ENCODE results near the gene MAMDC2. TPM values are rescaled to one million over a fixed set of nuclear protein-coding genes. Genes with fewer than 3 reads are reported as not detected.

Gene MAMDC2
- total RNA-seq, 2 experiments from 2014 or later: not detected

- ChIA-PET POLR2A (no interaction called here), CTCF (interaction anchor here (5.9 kb wide), 1 partner anchor 142 kb away, joined by 106 read pairs; no protein-coding TSS in a partner anchor)
- Mint-ChIP-seq H3K27ac (no peak overlapping the region), H3K9me3 (no peaks in the 10 kb centered on the region), H3K4me1 (ENCODE audit: low read depth) (peaks cover 8% of the 10 kb centered on the region), H3K27me3 (peaks cover 13% of the 10 kb centered on the region), H3K4me3 (no peak overlapping the region), H3K36me3 (ENCODE audit: low read depth) (no peaks in the 10 kb centered on the region)
- intact Hi-C loops (cut with micrococcal nuclease): loop anchor here (5.0 kb wide), 1 partner anchor 487 kb away; no protein-coding TSS in a partner anchor
- DNase-seq: no peak
- TF ChIP-seq, protein P1, sequence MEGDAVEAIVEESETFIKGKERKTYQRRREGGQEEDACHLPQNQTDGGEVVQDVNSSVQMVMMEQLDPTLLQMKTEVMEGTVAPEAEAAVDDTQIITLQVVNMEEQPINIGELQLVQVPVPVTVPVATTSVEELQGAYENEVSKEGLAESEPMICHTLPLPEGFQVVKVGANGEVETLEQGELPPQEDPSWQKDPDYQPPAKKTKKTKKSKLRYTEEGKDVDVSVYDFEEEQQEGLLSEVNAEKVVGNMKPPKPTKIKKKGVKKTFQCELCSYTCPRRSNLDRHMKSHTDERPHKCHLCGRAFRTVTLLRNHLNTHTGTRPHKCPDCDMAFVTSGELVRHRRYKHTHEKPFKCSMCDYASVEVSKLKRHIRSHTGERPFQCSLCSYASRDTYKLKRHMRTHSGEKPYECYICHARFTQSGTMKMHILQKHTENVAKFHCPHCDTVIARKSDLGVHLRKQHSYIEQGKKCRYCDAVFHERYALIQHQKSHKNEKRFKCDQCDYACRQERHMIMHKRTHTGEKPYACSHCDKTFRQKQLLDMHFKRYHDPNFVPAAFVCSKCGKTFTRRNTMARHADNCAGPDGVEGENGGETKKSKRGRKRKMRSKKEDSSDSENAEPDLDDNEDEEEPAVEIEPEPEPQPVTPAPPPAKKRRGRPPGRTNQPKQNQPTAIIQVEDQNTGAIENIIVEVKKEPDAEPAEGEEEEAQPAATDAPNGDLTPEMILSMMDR (IDR thresholded peaks at IDR 0.05): no peak
- no peak for ATAC-seq
These were observed 71.2 kb downstream of the MAMDC2 start for GRCh38 chr9:70114898-70115297.

GRCh38 chr9:70117835-70118319 is 74.2 kb downstream of the MAMDC2 start:
- peaks cover 7% of the 10 kb centered on the region for H3K27me3 Mint-ChIP-seq
- POLR2A ChIA-PET: no interaction called here

GRCh38 chr9:70119786-70120185 is 76.1 kb downstream of the MAMDC2 start:
- Mint-ChIP-seq H3K27ac (no peak overlapping the region), H3K27me3 (peaks cover 7% of the 10 kb centered on the region), H3K4me1 (ENCODE audit: low read depth) (no peaks in the 10 kb centered on the region), H3K36me3 (ENCODE audit: low read depth) (no peaks in the 10 kb centered on the region), H3K9me3 (no peaks in the 10 kb centered on the region), H3K4me3 (no peak overlapping the region)
- POLR2A ChIA-PET: interaction anchor here (0.9 kb wide), 1 partner anchor 9 kb away, joined by 3 read pairs; no protein-coding TSS in a partner anchor
- no peak for ATAC-seq
- TF ChIP-seq, protein P1 (IDR thresholded peaks at IDR 0.05): no peak
- CTCF ChIA-PET: interaction anchor here (1.3 to 2.4 kb wide), 2 partner anchors 8 to 148 kb away, joined by 4 to 15 read pairs; no protein-coding TSS in a partner anchor
- intact Hi-C loops (cut with micrococcal nuclease): no loop called here
- no peak for DNase-seq

More at GRCh38 chr9:70117835-70118319, 74.2 kb downstream of the MAMDC2 start:
- intact Hi-C loops (cut with micrococcal nuclease): no loop called here
- CTCF ChIA-PET: no interaction called here
- Mint-ChIP-seq H3K4me3 (no peak overlapping the region), H3K36me3 (ENCODE audit: low read depth) (no peaks in the 10 kb centered on the region), H3K27ac (no peak overlapping the region), H3K9me3 (no peaks in the 10 kb centered on the region), H3K4me1 (ENCODE audit: low read depth) (no peaks in the 10 kb centered on the region)
- TF ChIP-seq, protein P1 (IDR thresholded peaks at IDR 0.05): no peak
- ATAC-seq (no peak), DNase-seq (no peak)

DNA sequence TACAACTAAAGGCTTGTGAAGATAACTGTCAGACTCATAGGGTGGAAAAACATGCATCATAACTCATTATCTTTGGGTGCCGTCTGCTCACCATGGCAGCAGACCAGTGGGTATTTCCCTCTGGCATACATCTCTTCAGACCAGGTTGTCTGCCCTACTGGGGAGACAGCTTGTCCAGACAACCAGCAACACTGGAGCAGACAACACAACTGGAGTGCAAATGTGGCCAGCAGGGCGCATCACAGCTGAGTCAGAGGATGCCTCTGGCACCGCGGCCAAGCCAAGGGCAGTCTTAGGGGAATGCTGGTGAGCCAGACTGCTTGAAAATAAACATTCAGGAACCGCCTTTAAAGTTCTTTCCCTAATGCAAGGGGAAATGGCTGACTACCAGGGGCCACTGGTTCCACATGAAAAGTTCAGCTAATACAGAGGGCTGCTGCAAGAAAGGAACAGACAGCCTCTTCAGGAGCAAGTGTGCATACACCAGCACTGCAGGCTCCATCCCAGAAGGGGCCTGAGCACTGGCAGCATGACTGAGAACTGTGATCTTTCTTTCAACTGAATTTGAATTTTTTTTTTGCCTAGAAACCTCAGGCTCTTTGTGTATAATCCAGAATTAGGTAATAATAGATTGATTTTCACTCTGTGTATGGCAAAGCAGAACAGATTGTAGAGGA is 77.3 kb downstream of the MAMDC2 start:
- TF ChIP-seq, protein P1 (IDR thresholded peaks at IDR 0.05): no peak
- DNase-seq (no peak), ATAC-seq (no peak)
- intact Hi-C loops (cut with micrococcal nuclease): no loop called here
- Mint-ChIP-seq H3K36me3 (ENCODE audit: low read depth) (no peaks in the 10 kb centered on the region), H3K27me3 (peaks cover 6% of the 10 kb centered on the region), H3K4me1 (ENCODE audit: low read depth) (no peaks in the 10 kb centered on the region), H3K4me3 (no peak overlapping the region), H3K9me3 (no peaks in the 10 kb centered on the region), H3K27ac (no peak overlapping the region)
- ChIA-PET POLR2A (no interaction called here), CTCF (interaction anchor here (1.3 to 9.0 kb wide), 3 partner anchors 9 to 149 kb away, joined by 4 to 96 read pairs (median 15); no protein-coding TSS in a partner anchor)

- ATAC-seq: no peak
These were observed 78.3 kb downstream of the MAMDC2 start for GRCh38 chr9:70121818-70122436.

More at GRCh38 chr9:70121818-70122436, 78.3 kb downstream of the MAMDC2 start:
- POLR2A ChIA-PET: no interaction called here
- Mint-ChIP-seq H3K4me1 (ENCODE audit: low read depth) (no peaks in the 10 kb centered on the region), H3K4me3 (no peak overlapping the region), H3K36me3 (ENCODE audit: low read depth) (no peaks in the 10 kb centered on the region), H3K9me3 (no peaks in the 10 kb centered on the region), H3K27ac (no peak overlapping the region), H3K27me3 (peaks cover 6% of the 10 kb centered on the region)
- no peak for DNase-seq
- CTCF ChIA-PET: interaction anchor here (9.0 kb wide), 1 partner anchor 10 kb away, joined by 96 read pairs; no protein-coding TSS in a partner anchor
- TF ChIP-seq, protein P1 (IDR thresholded peaks at IDR 0.05): no peak
- intact Hi-C loops (cut with micrococcal nuclease): no loop called here

Measured in activated CD8-positive, alpha-beta T cell treated with anti-CD3 and anti-CD28 coated beads for 36 hours (primary cell).